ENCODE results near the gene SLC35F5.
"Not testable (repeated sequence)": the region's sequence is repeated elsewhere in the genome, so short reads cannot be mapped to it uniquely, and the experiment has no call there.

The SLC35F5 gene

GRCh38 chr2:113756355-113757137 lies at the start of gene SLC35F5:
SLC35F5 (minus strand) TSS chr2:113756642; CDS start chr2:113756409, 233 bp downstream.
- DNase-seq: peak; percentile 83

- no peak for DNase-seq
Measured at GRCh38 chr2:113799375-113799774, 42.9 kb upstream of the SLC35F5 start.

GRCh38 chr2:113797237-113797636 lies 40.8 kb upstream of the SLC35F5 start:
- no peak for DNase-seq

- no peak for DNase-seq
Measured at GRCh38 chr2:113796592-113797175, 40.2 kb upstream of the SLC35F5 start.

GRCh38 chr2:113795405-113795920 lies 39.0 kb upstream of the SLC35F5 start:
- no peak for DNase-seq

DNA sequence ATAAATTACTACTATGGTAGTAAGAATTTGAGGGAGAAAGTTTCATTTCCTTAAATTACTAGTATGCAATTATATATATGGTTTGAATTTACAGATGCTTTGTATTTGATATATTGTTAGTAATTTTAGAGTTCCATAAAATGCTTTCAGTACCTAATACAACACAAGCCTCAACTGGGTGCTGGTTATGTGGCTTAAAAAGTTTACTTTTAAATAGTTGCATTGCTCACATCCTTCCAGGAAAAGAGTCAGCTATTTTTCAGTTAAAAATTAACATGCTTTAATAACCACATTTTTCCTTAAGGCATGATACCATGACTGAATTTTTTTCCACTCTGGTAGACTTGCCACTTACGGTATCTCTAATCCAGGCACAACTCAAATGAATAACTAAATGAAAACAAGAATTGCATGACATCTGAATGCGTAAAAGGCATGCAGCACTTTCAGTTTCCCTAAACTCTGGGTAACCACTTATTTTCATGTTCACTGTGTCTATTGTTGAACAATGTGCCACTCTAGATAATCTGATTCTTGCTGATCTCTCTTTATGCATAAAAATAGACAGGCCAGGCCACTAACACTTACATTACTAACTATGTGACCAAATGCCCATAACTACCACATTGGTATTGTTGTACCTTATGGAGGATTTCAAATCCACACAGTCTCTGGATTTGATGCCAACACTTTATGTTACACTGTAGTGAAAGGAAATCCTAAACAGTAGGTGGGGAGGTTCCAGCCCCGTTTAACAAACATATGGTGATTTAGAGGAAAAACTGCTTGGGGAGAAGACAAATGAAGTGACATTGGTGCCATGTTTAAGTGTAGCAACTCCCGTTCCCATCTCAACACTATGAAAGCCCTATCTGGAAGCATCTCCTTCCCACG lies 35.5 kb upstream of the SLC35F5 start:
- no peak for DNase-seq

- DNase-seq: no peak
Measured at GRCh38 chr2:113784823-113785744, 28.6 kb upstream of the SLC35F5 start.

DNA sequence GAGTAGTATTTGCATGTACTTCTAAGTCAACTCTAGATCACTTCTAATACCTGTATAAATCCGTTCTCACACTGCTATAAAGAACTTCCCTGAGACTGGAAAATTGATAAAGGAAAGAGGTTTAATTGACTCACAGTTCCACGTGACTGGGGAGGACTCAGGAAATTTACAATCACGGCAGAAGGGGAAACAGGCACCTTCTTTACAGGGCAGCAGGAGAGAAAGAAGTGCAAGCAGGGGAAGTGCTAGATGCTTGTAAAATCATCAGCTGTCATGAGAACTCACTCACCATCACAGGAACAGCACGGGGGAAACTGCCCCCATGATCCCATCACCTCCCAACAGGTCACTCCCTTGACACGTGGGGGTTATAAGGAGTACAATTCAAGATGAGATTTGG lies 24.0 kb upstream of the SLC35F5 start:
- DNase-seq: no peak

DNA sequence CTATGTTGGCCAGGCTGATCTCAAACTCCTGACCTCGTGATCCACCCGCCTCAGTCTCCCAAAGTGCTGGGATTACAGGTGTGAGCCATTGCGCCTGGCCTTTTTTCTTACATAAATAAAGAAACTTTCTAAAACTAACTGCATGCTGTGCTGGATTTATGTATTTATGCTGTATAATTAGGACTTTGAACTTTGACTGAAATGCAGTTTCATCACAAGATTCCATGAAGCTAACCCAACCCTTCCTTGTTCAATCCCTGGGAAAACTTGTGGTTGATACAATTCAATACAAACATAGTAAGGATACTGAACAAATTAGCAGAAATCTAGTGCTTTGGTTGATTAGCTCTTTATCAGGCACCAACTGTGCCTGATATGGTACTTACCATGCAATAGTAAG lies 20.9 kb upstream of the SLC35F5 start:
- no peak for DNase-seq

DNA sequence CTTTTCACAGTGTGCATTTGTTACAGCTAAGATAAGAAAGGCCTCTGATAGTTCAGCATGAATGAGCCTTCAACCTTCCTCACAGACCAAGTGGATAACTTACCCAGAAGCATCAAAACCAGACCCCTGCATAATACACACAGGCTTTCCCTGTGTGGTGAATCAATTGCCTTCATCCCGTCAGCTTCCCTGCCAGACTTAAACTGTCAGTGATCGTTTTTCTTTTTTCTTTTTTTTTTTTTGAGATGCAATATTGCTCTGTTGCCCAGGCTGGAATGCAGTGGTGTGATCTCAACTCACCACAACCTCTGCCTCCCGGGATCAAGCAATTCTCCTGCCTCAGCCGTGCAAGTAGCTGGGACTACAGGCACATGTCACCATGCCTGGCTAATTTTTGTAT lies 20.5 kb upstream of the SLC35F5 start:
- DNase-seq: no peak

GRCh38 chr2:113774616-113775015 lies 18.2 kb upstream of the SLC35F5 start:
- DNase-seq: not testable (repeated sequence)

DNA sequence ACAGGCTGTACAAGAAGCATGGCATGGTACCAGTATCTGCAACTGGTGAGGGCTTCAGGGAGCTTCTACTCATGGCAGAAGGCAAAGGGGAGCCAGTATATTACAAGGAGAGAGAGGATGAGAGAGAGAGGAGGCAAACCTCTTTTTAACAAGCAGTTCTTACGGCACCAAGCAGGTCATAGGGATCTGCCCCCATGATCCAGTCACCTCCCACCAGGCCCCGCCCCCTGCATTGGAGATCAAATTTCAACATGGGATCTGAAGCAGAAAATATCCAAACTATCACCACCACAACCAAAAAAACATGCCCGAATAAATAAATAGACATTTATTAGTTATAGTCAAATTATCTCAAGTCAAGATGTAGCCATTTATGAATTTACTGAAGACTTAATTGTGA lies 14.5 kb upstream of the SLC35F5 start:
- DNase-seq: no peak

DNA sequence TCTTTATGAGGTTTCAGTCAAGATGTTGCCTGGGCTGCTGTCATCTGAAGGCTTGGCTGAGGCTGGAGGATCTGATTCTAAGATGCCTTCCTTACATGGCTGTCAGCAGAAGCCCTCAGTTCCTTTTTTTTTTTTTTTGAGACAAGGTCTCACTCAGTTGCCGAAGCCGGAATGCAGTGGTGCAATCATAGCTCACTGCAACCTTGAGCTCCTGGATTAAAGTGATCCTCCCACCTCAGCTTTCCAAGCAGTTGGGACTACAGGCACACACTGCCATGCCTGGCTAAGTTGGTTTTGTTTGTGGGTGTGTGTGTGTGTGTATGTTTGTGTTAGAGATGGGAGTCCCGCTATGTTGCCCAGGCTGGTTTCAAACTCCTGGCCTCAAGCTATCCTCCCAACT lies 13.1 kb upstream of the SLC35F5 start:
- DNase-seq: no peak

DNA sequence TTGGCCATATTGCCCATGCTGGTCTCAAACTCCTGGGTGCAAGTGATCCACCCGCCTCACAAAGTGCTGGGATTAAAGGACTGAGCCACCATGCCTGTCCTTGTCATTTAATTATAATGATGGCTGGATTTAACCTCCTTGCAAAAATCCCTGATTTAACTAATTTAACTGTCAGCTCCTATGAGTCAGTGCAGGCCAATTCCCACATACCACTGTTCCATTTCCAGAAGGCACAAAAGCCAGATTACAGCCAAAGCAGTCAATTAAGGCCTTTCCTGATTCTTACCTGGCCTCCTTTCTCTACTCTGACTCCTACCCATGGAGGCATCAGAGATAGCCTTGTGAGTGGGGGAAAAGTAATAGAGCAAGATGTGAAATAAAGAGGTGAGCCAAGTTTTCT lies 12.3 kb upstream of the SLC35F5 start:
- DNase-seq: no peak

GRCh38 chr2:113767811-113768460 lies 11.5 kb upstream of the SLC35F5 start:
- no peak for DNase-seq

DNA sequence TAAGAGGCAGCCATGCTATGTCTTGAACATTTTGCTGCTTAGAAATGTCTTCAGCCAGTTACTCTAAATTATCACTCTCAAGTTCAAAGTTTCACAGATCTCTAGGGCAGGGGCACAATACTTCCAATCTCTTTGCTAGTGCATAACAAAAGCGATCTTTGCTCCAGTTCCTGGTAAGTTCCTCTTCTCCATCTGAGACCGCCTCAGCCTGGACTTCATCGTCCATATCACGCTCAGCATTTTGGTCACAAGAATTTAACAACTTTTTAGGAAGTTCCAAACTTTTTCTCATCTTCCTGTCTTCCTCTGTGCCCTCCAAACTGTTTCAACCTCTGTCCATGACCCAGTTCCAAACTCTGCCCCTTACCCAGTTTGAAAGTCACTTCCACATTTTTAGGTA lies 8.8 kb upstream of the SLC35F5 start:
- no peak for DNase-seq

GRCh38 chr2:113762377-113763118 lies 6.1 kb upstream of the SLC35F5 start:
- no peak for DNase-seq

DNA sequence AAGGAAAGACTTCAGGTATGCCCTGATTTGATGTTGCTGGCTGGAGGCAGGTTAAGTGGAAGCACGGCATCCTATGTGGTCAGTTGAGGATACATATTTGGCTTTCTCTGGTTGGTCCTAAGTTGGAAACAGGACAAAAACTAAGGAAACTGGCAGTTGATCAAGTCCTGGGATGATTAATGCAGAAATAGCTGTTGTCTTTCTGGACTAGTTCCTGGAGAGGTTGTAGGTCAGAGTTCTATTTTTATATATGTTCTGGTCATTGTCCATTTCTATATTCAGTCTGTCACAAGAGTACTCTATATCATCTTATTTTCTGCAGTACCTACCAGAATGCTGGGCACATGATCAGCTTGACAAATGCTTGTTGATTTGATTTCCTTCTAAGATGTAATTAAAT lies 4.0 kb upstream of the SLC35F5 start:
- DNase-seq: no peak

GRCh38 chr2:113757138-113757657 lies 756 bp upstream of the SLC35F5 start:
- no peak for DNase-seq

DNA sequence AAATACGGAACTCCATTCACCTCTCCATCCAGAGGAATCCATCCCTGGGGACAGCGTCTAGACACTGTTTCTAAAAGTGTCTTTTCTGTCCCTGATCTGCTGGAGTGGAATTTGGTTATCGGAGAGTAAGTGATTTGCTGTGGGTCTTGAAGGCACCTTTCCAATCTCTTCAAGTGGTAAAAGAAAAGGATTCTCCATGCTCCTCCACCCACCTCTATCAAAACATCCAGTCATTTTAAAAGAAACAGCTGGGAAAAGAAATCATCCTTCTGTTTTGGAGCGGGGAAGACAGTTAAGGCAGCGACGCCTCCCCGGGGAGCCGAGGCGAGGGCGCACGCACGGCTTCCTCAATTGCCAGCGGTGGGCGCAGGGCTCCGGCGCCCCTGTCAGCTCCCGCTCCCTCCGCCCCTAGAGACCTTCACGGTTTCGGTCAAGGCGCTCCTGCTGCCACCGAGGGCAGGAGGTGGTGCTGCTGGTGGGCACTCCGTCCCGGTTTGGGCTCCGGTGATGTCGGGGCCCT lies 547 bp downstream of the SLC35F5 start:
- DNase-seq: no peak

Data from cortex of kidney (tissue), 1 donor.